ENCODE results near the gene SCGN.

- TF ChIP-seq RCOR1 (IDR thresholded peaks at IDR 0.05; ENCODE audit: low read depth, low read length), result no peak
- no peak for TF ChIP-seq JUN (IDR thresholded peaks at IDR 0.05)
- TF ChIP-seq CTCF (IDR thresholded peaks at IDR 0.05), result no peak
- no peak for TF ChIP-seq USF2 (IDR thresholded peaks at IDR 0.05)
- TF ChIP-seq POLR2A (IDR thresholded peaks at IDR 0.05; ENCODE audit: low read length), result no peak
- no peak for TF ChIP-seq NR3C1 (IDR thresholded peaks at IDR 0.05)
- TF ChIP-seq CHD2 (IDR thresholded peaks at IDR 0.05; ENCODE audit: low read length, partially characterized antibody), result no peak
- no peak for TF ChIP-seq NPAS2 (CRISPR knock-in tag; IDR thresholded peaks at IDR 0.05; ENCODE audit: borderline replicate concordance)
- TF ChIP-seq NFE2L2 (conservative IDR thresholded peaks at IDR 0.05; ENCODE audit: low read length), result no peak
- TF ChIP-seq REST (IDR thresholded peaks at IDR 0.05), result no peak
- TF ChIP-seq FOSL2 (IDR thresholded peaks at IDR 0.05), result no peak
- no peak for TF ChIP-seq FOSL2 (CRISPR knock-in tag; IDR thresholded peaks at IDR 0.05)
- no peak for TF ChIP-seq RFX5 (IDR thresholded peaks at IDR 0.05)
Measured at GRCh38 chr6:25715794-25716193, 63.8 kb downstream of the SCGN start.
